GM23248 (cell line): ENCODE data around the gene CGREF1.

Experiments
- EZH2 ChIP-seq: fragments of 200-600 bp; sonication (generic); IDR thresholded peaks from 2 replicates; pipeline ENCODE4 v1.6.1; 2018; ENCODE audit warnings: antibody characterized with exemption, mild to moderate bottlenecking; ENCODE audit not compliant: insufficient read depth, poor library complexity, severe bottlenecking
- EZH2phosphoT487 ChIP-seq: fragments of 200-600 bp; sonication (generic); IDR thresholded peaks from 2 replicates; pipeline ENCODE4 v1.6.1; 2018; ENCODE audit warnings: antibody characterized with exemption, moderate library complexity, mild to moderate bottlenecking, low read depth; ENCODE audit not compliant: insufficient read depth

- no peak for TF ChIP-seq EZH2
- no peak for TF ChIP-seq EZH2phosphoT487
Measured at GRCh38 chr2:27081984-27082772, 36.8 kb downstream of the CGREF1 start.
